Measurements from ENCODE around the gene NDRG3.

- TF ChIP-seq CTCF (IDR thresholded peaks at IDR 0.05) (no peak), POLR2AphosphoS5 (IDR thresholded peaks at IDR 0.05; ENCODE audit: insufficient read depth in 1 of 2, low read depth in 1 of 2) (no peak), POLR2A (IDR thresholded peaks at IDR 0.05) (no peak)
Observed at GRCh38 chr20:36784900-36785299, 39.0 kb upstream of the NDRG3 start.

Data from vagina (tissue), 2 donors.